VCaP (cell line): ENCODE results near the gene LACTBL1.
A peak's percentile ranks its signal among the peaks of the same experiment; 100 is the strongest.

Experiments
- H3K27ac ChIP-seq: fragments of 450-650 bp; 2 replicates; pipeline ENCODE4 v1.5.1; 2017
- CTCF ChIP-seq: fragments of 450-650 bp; conservative IDR thresholded peaks from 2 replicates; pipeline ENCODE4 v1.5.1; 2017; ENCODE audit warnings: mild to moderate bottlenecking, moderate library complexity

LACTBL1 gene

DNA sequence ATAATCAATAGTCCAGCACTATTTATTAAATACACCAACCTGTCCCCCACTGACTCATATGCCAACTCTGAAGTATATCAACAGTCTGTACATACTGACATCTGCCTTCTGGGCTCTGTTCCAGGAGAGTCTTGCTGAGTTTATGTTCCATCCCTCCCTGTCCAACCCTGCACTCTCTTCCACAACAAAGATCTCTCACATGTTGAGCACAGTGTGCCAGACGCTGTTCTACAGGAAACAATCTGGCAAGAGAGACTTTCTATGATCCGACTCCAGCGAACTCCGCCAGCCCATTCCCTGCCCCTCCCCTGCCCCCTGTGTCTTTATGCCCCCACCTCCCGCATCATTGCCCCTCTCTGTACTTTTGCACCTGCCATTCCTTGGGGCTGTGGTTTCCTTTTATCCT, 3.4 kb downstream of the LACTBL1 start:
- TF ChIP-seq CTCF = no peak
- H3K27ac ChIP-seq = peak overlapping the region; percentile 60

DNA sequence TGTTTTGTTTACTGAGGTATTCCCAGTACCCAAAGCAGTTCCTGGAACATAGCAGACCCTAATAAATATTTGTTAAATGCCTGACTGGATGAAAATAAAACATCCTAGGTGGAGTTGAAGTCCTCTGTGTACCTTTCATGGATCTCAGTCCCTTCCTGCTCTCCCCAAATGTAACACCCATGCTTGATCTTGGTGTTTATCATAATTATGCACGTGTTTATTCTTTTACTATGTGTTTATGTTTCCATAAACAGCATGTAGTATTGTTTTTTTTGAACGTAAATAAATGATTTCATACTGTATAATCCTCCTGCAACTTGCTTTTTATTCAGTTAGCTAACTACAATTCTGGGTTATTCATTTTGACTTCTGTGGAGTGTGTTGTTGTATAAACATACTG, 4.8 kb downstream of the LACTBL1 start:
- no peak overlapping the region for H3K27ac ChIP-seq
- TF ChIP-seq CTCF = no peak

GRCh38 chr1:22966309-22966708, 6.4 kb downstream of the LACTBL1 start:
- H3K27ac ChIP-seq = no peak overlapping the region
- no peak for TF ChIP-seq CTCF

DNA sequence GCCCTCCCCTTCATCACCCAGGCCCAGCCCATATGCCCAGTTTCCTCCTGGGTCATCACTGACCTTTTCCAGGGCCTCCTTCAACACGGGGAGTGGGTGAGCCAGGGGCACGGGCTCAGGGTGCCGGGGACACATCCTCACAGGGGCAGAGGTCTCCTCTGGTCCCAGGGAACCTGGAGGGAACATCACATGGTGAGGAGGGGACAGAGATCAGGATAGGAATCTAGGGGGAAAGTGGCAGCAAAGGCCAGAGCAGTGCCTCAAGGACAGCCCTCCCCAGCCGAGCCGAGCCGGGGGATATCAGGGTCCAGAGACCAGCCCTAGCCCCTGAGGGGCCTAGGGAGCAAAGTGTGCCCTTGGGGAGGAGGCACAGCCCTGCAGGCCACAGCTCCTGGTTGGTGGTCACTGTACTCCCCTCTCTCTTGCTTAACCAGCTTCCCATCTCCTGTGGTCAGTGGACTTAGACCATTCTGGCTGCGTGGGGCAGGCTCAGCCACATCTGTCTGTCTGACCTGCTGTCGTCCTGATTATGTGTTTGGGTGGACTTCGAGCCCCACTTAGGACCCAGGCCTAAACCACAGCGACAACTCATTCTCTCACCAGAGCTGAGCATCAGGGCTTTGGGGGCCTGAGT, 9.5 kb downstream of the LACTBL1 start:
- TF ChIP-seq CTCF = no peak
- no peak overlapping the region for H3K27ac ChIP-seq

DNA sequence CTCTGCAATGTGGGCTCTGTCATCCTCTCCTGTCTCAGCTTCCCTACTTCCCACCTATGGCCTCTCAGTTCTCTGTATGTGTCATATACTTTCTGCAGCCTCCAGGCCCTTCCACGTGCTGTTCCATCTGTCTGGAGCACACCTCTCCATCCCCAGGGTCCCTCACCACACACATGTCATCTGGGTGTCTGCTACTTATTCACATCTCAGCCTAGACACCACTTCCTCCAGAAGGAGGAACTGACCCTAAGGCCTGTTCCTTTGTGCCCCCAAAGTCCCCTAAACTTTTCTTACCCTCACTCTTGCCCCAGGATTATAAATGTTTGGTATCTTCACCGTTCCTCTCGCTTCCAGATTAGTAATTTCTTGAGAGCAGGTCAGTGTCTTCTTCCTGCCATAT, 10.1 kb downstream of the LACTBL1 start:
- H3K27ac ChIP-seq = no peak overlapping the region
- no peak for TF ChIP-seq CTCF

GRCh38 chr1:22959545-22960360, 12.9 kb downstream of the LACTBL1 start:
- no peak overlapping the region for H3K27ac ChIP-seq
- TF ChIP-seq CTCF = no peak

DNA sequence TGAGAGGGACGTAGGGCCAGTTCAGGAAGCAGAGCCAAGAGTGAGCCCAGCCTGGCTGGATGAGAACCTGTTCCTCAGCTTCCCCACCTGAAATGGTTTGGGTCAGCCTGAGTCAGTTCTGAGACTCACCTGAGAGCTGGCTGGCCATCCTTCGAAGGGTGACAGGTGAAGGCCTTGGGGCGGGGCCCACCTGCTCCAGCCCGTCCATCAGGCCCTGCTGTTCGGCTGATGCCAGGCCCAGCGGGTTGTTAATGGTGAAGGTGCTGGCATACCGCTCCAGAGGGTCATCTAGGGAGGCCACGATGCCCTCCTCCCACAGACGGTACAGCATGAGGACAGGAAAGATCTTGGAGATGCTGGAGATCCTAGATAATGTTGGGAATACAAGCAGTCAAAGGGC, 14.1 kb downstream of the LACTBL1 start:
- H3K27ac ChIP-seq = no peak overlapping the region
- no peak for TF ChIP-seq CTCF
